NCI-H510A (cell line): ENCODE data around the gene SNAPC4.
A peak's percentile ranks its signal among the peaks of the same experiment; 100 is the strongest.
"Not testable (repeated sequence)": the region's sequence is repeated elsewhere in the genome, so short reads cannot be mapped to it uniquely, and the experiment has no call there.

Experiments
- DNase-seq: peaks from one replicate; lab custom pipeline; 2025; lab: John Stamatoyannopoulos, UW

Gene SNAPC4

DNA sequence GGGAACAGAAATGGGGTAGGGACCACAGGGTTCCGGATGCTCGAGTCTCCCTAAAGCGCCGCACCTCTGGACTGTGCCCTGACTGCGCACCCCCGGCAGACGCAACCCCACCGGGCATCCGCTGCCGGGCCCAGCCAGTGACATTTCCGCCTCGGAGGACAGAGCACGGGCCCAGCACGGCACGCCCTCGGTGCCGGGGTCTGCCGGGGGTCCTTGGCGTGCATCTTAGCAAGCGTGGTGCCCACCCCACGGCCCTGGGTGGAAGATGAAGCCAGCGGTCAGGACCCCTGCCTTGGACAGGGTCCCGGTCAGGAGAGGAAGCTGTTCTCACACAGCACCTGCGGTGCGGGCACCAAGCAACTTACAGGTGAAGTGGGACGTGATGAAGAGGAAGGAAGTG is 32.6 kb upstream of the SNAPC4 start:
- DNase-seq, result no peak

DNA sequence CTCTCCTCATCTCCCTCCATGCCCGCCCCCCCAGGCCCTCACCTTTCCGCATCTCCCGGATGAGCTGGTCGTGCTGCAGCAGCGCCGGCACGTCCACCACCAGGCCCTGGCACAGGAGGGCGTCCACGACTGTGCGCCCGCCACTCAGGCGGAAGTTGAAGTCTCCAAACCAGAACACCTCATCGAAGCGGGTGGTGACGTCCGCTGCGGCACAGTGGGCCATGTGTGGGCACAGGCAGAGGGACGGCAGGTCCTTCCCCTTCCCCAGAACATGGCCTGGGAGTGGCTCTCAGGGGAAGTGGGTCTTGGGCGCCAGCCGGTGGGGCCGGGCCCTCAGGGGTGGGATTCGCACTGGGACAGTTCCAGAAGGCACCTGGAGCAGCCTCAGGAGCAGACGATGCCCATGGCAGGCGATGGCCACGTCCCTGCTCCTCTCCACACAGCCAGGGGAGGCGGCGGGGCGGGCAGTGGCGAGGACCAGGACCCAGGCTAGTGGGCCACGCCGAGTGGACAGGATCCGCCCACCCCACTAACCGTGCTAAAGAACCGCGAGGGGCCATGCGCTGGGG is 31.9 kb upstream of the SNAPC4 start:
- DNase-seq, result no peak

DNA sequence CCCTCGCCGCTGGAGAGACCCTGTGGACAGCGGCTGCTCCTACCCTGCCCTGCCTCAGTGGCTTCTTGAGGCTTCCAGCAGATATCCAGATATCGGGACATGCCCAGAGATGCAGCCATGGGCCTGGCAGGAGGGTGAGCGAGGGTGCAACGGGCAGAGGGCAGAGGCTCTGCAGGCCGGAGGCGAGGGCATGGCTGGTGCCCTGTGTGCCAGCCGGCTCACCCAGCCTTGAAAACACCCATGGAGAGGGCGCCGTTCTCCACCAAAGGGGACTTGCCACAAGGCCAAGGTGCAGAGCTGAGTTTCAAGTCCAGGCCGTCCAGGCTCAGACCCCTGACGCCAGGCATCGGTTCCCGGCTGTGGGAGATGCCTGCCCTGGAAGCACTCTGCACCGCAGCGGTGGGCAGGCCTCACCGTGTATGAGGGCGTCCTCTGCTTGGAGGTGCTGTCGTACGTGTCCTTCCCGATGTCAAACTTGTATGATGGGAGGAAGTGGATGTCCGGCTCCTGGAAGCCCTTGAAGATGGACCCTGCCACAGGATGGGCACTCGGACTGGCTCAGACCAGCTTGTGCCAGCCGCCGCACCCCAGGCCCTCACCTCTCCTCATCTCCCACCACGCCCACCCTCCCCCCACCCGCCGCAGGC is 30.7 kb upstream of the SNAPC4 start:
- DNase-seq, result no peak

DNA sequence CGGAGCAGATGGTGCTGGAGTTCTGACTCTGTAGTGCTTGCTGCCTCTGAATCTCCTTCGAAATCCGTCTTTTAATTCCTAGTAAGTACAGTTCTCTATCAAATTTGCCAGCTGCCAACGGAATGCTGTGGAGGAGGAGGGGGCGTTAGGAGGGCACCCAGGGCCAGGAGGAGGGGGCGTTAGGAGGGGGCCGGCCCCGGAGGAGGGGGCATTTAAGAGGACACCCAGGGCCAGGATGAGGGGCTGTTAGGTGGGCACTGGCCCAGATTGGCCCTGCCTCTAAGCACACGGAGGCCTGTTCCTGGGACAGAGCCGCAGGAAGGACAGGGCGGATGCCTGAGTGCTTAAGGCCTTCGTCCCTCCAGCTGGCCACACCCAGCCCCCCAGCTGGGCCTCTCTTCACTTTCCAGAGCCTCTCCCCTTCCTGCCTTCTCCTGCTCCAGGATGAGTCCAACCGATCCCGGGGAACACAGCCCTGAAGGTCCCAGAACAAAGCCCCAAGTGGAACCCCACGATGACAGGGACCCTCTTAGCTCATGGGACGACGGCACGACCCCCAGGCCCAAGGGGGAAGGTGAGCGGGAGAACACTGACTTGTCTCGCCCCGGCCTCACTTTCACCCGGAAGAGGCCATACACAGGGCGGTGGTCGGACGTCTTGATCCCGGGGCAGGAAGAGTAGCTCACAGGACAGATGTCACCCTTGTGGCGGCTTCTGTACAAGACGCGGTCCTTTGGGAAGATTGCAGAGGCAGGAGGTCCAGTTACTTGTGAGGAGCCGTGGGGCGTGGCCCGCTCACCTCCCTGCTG is 29.9 kb upstream of the SNAPC4 start:
- DNase-seq, result no peak

DNA sequence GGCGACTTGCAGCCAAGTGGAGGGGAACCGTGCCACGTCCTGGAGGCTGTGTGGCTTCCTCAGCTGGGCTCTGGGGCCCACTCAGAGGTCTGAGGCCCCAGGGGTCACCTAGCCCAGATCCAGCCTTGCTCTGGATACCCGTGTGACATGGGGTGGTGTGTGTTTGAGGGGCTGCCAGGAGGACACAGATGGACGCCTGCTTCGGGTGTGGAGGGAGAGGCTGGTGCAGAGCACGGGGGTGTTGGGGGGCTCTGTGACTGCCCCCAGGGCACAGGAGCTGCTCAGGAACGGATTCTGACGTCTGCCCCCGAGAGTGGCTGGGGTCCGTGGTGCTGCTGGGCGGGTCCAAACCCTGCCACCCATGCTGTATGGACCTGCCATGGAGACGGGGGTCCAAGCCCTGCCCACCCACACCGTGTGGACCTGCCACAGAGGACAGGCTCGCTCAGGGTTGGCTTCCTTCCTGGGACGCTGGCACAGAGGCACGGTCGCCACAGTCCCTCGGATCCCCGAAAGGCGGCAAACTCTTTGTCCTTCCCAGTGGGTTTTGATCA is 29.2 kb upstream of the SNAPC4 start:
- DNase-seq, result no peak

DNA sequence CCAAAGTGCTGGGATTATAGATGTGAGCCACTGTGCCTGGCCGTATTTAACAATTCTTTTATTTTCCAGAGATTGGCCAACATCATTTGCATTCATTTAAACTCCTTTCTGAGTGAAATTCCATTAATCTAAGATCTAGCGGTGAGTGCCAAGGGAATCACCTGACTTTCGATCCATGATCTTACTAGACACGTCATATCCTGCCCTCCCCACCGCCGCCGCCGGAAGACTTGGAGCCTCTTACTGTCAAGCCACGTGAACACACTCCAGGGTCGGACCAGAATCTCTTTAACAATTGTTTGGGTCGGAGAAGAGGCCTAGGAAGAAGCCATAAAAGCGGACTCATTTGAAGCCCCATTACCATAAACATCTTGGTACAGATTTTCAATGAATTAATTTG is 26.8 kb upstream of the SNAPC4 start:
- no peak for DNase-seq

DNA sequence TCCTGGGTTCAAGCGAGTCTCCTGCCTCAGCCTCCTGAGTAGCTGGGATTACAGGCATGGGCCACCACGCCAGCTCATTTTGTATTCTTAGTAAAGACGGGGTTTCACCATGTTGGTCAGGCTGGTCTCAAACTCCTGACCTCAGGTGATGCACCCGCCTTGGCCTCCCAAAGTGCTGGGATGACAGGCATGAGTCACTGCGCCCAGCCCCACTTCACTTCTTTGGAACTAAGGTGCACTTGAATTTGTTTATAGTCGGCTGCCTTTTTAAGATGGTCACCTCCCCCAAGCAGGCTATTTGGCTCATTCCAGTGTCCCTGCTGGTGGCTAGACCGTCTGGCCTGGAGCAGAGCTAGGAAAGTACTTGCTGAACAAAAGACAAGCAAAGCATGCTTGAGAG is 25.4 kb upstream of the SNAPC4 start:
- not testable (repeated sequence) for DNase-seq

DNA sequence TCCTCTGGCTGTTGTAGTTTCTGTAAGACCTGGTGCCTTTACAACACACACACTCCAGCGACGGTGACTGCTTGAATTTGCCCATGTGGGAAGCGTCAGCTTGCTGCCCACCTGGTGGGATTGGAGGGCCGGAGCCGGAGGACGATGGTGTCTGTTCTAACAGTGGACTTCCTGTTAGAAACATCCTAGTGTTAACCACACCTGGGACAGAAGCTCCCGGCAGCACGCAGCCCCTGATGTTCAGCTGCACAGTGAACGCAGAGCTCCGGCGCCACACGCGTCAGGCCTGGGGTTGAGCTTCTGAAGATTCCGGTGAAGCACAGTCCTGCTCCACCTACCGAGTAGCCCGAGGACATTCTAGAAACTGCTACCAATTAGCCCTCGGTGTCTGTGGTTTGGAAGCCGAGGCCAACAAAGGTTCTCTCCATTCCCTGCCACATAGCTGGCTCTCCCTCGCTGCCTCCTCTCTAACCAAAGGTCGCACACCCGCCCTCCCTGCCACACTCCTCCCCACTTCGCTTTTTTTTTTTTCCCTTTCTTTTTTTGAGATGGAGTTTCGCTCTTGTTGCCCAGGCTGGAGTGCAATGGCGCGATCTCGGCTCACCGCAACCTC is 24.9 kb upstream of the SNAPC4 start:
- no peak for DNase-seq

DNA sequence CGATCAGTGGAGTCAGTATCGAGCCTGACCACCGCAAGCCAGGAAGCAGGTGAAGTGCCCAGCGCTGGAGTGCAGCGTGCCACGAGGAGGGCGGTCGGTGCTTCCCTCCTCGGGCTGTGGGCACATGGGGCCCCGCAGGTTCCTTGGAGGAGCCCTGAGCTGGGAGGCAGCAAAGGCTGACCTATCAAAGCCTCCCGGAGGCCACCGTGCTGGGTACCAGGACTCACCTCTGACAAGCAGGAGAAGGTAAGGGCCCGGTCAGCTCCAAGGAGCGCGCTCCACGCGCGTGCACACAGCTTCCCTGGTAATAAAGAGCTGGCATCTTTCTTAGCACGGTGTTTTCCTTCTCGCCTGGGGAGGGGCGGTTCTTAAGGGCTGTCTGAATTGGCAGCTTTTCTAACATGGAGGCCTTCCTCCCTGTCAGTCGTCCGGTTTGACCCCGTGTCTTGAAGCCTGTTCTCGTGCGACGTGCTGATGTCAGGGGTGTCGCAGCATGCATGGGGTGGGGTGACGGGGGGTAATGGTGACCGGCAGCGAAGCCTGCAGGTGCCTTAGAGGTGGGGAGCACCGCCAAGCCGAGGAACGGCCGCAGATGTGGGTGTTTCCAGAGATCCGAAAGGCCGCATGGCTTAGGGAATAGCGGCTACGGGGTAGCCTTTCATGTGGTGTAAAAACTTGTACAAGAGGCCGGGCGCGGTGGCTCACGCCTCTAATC is 23.6 kb upstream of the SNAPC4 start:
- no peak for DNase-seq

DNA sequence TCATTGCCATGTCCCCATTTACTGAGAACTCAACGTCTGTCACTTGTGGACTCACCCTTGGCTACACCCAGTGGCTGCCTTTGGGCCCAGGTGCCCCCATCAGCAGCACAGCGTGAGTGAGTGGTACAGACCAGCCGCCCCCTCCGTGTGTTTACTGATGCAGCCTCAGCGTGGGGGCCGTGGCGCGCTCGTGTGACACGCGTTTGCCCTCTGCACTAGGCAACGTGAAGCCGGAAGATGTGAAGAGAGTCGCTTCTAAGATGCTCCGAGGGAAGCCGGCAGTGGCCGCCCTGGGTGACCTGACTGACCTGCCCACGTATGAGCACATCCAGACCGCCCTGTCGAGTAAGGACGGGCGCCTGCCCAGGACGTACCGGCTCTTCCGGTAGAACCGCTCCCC is 22.9 kb upstream of the SNAPC4 start:
- DNase-seq, result no peak

DNA sequence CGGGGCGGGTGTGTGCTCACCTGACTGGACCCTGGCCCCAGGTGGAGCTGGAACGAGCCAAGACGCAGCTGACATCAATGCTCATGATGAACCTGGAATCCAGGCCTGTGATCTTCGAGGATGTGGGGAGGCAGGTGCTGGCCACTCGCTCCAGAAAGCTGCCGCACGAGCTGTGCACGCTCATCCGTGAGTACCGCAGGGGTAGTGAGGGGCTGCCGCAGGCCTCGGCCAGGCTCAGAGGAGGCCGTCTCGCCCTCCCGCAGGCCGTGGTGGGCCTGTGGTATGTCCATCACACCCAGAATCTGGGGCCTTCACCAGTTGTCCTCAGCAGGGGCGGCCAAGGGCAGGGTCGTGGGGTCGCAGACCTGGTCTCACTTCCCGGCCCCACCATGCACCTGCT is 21.8 kb upstream of the SNAPC4 start:
- no peak for DNase-seq

DNA sequence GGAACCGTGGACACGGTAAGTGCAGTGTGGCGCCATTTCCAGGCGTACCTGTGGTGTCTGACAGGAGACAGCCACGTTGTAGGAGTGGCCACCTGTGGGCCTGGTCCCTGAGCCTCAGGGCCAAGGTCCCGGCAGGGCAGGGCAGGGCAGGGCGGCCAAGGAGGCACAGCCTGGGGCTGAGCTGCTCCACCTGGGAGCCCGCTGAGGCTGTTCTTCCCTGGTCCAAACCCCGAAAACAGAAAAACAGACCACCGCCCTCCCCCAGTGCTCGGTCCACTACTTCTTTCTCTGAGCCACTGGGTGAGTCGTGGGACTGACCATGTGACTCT is 19.1 kb upstream of the SNAPC4 start:
- DNase-seq, result no peak

DNA sequence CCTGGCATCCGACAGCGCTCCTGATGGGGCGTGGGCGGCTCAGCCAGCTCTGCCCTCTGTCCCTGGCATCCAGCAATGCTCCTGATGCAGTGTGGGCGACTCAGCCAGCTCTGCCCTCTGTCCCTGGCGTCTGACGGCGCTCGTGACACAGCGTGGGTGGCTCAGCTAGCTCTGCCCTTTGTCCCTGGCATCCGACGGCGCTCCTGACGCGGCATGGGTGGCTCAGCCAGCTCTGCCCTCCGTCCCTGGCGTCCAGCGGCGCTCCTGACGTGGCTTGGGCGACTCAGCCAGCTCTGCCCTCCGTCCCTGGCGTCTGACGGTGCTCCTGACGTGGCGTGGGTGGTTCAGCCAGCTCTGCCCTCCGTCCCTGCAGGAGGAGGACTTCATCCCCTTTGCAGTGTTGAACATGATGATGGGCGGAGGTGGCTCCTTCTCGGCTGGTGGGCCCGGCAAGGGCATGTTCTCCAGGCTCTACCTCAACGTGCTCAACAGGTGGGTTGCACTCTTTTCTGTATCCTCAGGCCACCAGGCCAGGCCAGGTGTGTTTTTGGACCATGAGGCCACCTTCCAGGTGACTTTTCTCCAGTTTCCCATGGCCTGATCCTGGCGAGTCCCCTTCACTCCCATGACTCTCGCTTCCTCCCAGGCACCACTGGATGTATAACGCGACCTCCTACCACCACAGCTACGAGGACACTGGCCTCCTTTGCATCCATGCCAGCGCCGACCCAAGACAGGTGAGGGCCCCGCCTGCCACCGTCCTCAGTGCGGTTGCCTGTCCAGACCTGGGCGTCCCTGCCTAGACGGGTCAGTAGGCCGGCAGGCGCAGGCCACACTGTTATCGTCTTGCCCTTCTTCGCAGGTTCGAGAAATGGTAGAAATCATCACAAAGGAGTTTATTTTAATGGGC is 18.5 kb upstream of the SNAPC4 start:
- DNase-seq, result no peak

DNA sequence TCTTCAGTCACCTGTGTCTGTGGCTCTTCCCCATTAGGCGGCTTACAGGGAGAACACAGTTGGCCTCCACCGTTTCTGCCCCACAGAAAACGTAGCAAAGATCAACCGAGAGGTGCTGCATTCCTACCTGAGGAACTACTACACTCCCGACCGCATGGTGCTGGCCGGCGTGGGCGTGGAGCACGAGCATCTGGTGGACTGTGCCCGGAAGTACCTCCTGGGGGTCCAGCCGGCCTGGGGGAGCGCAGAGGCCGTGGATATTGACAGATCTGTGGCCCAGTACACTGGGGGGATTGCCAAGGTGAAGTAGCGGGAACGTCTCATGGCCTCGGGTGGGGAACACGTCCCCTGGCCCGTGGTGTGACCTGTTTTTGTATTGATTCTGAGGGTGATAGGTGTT is 16.9 kb upstream of the SNAPC4 start:
- no peak for DNase-seq

DNA sequence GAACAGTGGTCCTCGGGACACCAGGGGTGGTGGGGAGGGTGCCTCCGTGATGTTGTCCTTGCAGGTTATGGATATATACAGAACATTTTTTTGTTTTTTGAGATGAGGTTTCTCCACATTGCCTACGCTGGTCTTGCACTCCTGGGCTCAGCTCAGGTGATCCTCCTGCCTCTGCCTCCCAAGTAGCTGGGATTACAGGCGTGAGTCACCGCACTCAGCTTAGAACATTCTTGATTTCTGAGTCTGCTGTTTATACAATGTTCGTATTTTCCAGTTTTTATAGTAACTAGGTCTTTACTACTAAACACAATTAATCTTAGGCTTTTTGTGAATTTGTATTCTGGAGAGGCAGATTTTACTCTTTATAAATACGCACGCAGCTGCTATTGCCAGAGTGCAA is 16.5 kb upstream of the SNAPC4 start:
- no peak for DNase-seq

DNA sequence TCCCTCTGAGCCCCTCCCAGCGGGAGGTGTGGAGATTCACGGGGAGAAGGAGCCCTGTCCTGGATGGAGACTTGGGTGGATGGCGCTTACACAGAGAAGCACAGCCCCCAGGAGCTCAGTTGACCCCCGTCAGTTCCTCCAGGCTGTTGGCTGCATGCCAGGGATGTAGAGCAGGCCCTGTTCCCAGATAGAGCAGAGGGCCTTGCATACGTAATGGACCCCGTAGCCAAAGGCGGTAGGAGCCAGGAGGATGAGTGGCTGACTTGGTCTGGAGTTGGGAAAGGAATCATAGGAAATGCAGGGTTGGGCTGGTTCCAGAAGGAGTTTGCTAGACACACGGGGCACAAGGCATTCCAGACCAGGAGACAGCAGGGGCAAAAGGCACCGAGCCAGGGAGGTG is 13.0 kb upstream of the SNAPC4 start:
- no peak for DNase-seq

DNA sequence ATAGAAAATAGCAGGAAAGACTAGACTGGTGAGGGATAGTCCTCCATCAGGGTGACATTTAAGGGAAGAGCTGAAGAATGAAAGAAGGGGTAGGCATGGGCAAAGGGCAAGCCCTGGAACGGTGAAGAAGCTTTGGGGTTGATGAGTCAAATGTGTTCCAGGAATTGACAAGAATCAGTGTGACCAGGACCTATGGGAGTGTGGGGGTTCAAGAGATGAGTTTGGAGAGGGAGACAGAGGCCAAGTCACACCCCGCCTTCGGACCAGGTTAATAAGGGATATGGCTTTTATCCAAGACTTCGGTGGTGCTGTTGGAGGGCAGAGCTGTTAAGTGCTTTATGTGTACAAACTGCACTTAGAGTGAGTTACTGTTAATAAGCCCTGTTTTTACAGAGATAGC is 11.4 kb upstream of the SNAPC4 start:
- DNase-seq, result no peak

DNA sequence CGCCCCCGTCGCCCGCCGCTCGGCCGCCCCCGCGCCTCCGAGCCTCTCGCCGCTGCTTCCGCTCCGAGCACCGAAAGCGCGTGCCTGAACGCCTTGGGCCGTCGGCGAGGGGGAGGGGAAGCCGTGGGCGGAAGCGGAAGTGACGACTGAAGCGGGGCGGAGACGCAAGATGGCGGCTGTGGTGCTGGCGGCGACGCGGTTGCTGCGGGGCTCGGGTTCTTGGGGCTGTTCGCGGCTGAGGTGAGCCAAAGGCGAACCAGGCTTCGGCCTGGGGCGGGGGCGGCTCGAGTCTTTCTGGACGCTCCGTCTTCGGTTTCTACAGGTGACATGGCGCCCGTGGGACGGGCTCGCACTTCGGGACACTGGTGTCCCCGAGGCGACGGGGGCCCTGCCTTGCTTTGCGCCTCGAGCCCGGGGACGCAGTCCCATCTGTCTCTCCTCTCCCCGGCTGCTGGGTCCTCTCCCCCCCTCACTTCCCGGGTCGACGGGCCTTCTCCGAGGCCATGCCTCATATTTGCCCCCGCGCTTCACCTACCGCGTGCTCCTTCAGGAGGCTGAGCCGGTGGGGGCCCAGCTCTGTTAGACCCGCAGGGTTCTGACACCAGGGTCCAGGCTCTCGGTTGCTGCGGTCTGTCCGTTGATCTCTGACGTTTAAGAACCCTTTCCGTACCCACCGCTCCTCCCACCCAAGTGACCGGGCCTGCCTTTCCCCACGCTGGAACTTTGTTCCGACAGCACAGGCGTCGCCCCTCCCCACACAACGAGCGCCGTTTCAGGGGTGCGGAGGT is 10.7 kb upstream of the SNAPC4 start, which contains the start of the genes ENTR1 and PMPCA:
ENTR1 (minus strand) TSS at position 115 of the 788 bp plus-strand sequence. CDS start 217 bp downstream, outside the sequence.
PMPCA (plus strand) TSS at position 159 of the 788 bp plus-strand sequence; CDS start at position 170, 11 bp downstream.
- peak; percentile 72 for DNase-seq

DNA sequence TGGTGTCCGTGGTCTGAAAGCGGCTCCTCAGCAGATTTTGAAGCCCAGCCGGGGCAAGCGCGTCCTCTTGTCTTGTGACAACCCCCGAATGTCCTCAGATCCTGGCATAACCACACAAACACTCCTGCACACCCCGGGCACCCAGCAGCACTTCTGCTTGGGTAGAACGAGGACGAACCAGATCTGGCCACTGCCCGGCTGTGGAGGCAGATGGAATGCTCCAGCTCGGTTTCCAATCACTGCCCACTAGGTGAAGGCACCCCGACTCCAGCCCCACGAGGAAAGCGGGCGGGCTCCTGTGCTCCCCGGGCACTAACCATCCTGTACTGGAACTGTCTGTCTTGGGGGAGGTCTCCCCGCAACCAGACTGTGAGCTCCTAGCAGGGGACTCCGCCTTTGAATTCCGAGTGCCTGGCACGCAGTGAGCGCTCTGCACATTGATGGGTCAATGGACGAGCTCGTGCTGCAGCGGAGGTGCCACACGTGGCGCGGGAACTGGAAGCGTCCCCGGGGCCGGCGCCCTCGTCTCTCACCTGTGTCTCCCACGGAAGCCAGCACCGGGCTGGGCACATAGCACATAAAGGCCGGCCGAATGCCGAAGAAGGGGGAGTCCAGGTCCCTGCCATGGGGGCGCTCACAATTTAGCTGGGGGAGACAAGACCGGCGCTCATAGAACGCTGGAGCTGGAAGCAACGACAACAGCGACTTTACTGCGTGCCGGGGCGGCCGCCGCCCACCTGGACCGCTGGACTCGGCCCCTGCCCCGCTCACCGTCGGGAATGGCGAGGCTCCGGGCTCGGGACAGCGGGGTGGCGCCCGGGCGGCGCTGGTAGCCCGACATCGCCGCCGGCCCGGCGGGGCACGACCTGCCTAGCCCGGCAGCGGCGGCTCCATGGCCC is 9.8 kb upstream of the SNAPC4 start:
- peak; percentile 9 for DNase-seq
